HL-60 (cell line): ENCODE data around the gene SPOUT1.

Source experiments
- CTCF ChIP-seq: IDR thresholded peaks from one replicate; pipeline ENCODE4 v1.5.1; 2011; ENCODE audit warnings: low read length, control low read depth, inconsistent platforms; ENCODE audit not compliant: insufficient read depth
- GABPA ChIP-seq: IDR thresholded peaks from 2 replicates; pipeline ENCODE4 v1.6.1; 2012; ENCODE audit warnings: low read depth
- POLR2AphosphoS5 ChIP-seq: IDR thresholded peaks from 2 replicates; pipeline ENCODE4 v1.6.1; 2012; ENCODE audit warnings: low read depth

GRCh38 chr9:128770286-128771030 lies 59.1 kb downstream of the SPOUT1 start:
- TF ChIP-seq CTCF = no peak
- TF ChIP-seq POLR2AphosphoS5 = no peak
- no peak for TF ChIP-seq GABPA
